DLD1 (cell line): ENCODE data around the gene TMPRSS4.

ENCODE experiments used
- in situ Hi-C: cut with HindIII; loops from 2 replicates; pipeline ENCODE4 v1.10.0; 2017; ENCODE audit warnings: low sequenced_read_pairs

Gene TMPRSS4

GRCh38 chr11:118169300-118170140 lies 92.6 kb downstream of the TMPRSS4 start:
- in situ Hi-C loops, result loop anchor here (10.0 kb wide), 1 partner anchor 115 kb away; no protein-coding TSS in a partner anchor

- in situ Hi-C loops, result loop anchor here (10.0 kb wide), 1 partner anchor 115 kb away; no protein-coding TSS in a partner anchor
Measured at GRCh38 chr11:118170231-118170630, 93.4 kb downstream of the TMPRSS4 start.

GRCh38 chr11:118170882-118171268 lies 94.0 kb downstream of the TMPRSS4 start:
- in situ Hi-C loops, result loop anchor here (10.0 kb wide), 1 partner anchor 114 kb away; no protein-coding TSS in a partner anchor
